DND-41 (cell line): ENCODE data around the gene ARVCF.

Experiments used
- ATAC-seq: fragments of 200-7000 bp; cut with Tn5 transposase; 3 replicates; pipeline ENCODE4 v1.9.1; 2021; ENCODE audit warnings: low read depth; ENCODE audit not compliant: insufficient read depth
- DNase-seq: peaks from one replicate; pipeline ENCODE4 v3.0.0-alpha.2; 2020
- H2AFZ ChIP-seq: 2 replicates; pipeline ENCODE4 v1.6.0; 2012; ENCODE audit warnings: low read depth, low read length
- H3K27ac ChIP-seq: 2 replicates; pipeline ENCODE4 v1.5.1; 2012; ENCODE audit warnings: low read length, inconsistent platforms
- H3K27me3 ChIP-seq: fragments of 200-600 bp; sonication (generic); 2 replicates; pipeline ENCODE4 v1.6.0; 2012; ENCODE audit warnings: low read length, mild to moderate bottlenecking, inconsistent platforms; ENCODE audit not compliant: insufficient read depth, poor library complexity
- H3K36me3 ChIP-seq: 2 replicates; pipeline ENCODE4 v1.5.1; 2012; ENCODE audit warnings: low read length, inconsistent platforms; ENCODE audit not compliant: insufficient read depth
- H3K4me1 ChIP-seq: 2 replicates; pipeline ENCODE4 v1.5.1; 2012; ENCODE audit warnings: mild to moderate bottlenecking, low read length; ENCODE audit not compliant: insufficient read depth
- H3K4me2 ChIP-seq: 2 replicates; pipeline ENCODE4 v1.6.0; 2012; ENCODE audit warnings: mild to moderate bottlenecking, moderate library complexity, low read length, inconsistent platforms; ENCODE audit not compliant: insufficient read depth
- H3K4me3 ChIP-seq, 2 experiments: fragments of 200-600 bp in 1 of 2; shearing (Covaris generic) in 1 of 2; 2 replicates each; pipeline ENCODE4 v1.5.1; 2012 to 2016; ENCODE audit warnings: inconsistent platforms in 2 of 2, low read length in 2 of 2, mild to moderate bottlenecking in 2 of 2, low read depth in 1 of 2, moderate library complexity in 1 of 2
- H3K79me2 ChIP-seq: 2 replicates; pipeline ENCODE4 v1.6.0; 2012; ENCODE audit warnings: low read length, inconsistent platforms; ENCODE audit not compliant: insufficient read depth
- H3K9ac ChIP-seq: 2 replicates; pipeline ENCODE4 v1.6.0; 2012; ENCODE audit warnings: low read depth, mild to moderate bottlenecking, inconsistent platforms, low read length, moderate library complexity
- H3K9me3 ChIP-seq: 2 replicates; pipeline ENCODE4 v1.5.1; 2012; ENCODE audit warnings: low read length, moderate library complexity, mild to moderate bottlenecking, inconsistent platforms; ENCODE audit not compliant: insufficient read depth, severe bottlenecking
- H4K20me1 ChIP-seq: 2 replicates; pipeline ENCODE4 v1.6.0; 2012; ENCODE audit warnings: low read length; ENCODE audit not compliant: insufficient read depth
- CTCF ChIP-seq: IDR thresholded peaks from 2 replicates; pipeline ENCODE4 v1.5.1; 2012; ENCODE audit warnings: borderline replicate concordance, low read length, moderate library complexity, mild to moderate bottlenecking; ENCODE audit not compliant: poor library complexity, severe bottlenecking; ENCODE audit errors: extremely low read depth
- EZH2 ChIP-seq: IDR thresholded peaks from 3 replicates; pipeline ENCODE4 v1.6.1; 2012; ENCODE audit warnings: borderline replicate concordance, low read depth, mild to moderate bottlenecking, moderate library complexity, low read length, inconsistent platforms; ENCODE audit not compliant: severe bottlenecking

ARVCF gene

DNA sequence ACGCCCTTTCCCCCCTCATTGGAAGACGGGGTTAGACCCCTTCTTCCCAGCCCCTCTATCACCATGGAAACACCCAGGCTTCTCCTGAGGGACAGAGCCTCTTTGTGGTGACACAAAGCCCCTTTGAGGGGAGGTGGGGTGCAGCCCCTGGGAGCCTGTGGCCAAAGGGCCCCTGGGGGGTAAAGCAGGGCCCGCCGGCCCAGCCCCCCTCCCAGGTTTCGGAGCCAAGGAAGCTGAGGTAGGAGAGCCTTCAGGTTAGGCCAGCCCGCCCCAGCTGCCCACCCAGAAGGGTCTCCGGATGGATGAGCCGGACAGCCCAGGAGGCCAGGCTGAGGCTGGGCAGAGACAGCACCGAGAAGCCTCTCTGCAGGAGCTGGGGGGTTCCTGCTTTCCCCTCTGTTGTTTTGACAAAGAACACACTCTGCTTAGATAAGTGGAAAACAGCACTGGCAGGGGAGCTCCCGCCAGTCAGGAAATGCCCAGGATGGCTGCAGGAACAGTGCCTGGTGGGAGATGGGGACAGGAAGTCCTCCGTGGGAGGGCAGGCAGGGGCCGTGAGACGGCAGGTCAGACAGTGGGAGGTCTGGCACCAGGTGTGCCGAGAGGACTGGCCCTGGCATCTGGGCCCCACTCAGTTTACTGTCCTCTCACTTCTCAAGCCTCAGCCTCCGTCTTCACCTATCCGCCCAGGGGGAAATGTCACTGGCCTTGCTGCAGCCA is 18.2 kb downstream of the ARVCF start:
- Histone ChIP-seq H3K79me2 (no peaks in the 10 kb centered on the region), H2AFZ (no peak overlapping the region), H3K4me1 (no peaks in the 10 kb centered on the region), H3K27me3 (no peaks in the 10 kb centered on the region), H3K36me3 (no peaks in the 10 kb centered on the region), H3K4me2 (no peak overlapping the region), H3K9me3 (peaks cover 1% of the 10 kb centered on the region), H3K9ac (no peak overlapping the region), H3K27ac (no peak overlapping the region), H3K4me3 (no peak overlapping the region), H4K20me1 (peaks cover 18% of the 10 kb centered on the region; the same call in 1 of the 2 replicates)
- ATAC-seq = no peak
- no peak for DNase-seq
- TF ChIP-seq CTCF (no peak), EZH2 (no peak)

DNA sequence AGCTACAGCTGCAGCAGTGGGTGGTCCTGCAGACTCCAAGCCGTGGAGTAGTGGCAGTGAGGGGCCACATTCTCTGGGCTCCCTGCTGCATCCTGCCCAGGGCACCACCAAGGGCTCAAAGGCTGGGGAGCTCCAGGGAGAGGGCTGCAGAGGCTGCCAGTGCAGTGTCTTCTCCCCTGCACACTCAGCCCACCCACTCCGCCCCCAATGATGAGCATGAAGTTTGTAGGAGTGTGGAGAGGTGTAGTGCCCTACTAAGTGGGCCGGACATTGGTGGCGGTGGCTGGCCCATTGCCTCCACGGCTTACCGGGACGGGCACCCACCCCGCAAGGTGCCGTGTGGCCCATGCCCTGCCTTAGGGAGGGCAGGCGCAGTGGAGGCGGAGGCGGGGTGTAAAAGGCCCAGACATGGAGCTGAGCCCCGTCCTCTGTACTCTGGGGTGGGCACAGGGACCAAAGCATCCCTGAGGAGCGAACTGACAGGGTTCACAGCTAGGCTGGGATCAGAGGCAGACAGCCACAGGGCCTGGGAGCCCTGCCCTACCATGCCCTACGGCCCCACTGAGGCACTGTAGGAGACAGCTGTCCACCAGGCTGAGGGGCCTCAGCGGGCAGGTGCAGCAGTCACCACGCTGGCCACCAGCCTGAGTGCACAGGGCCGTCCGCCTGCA is 18.9 kb downstream of the ARVCF start:
- TF ChIP-seq EZH2 (no peak), CTCF (no peak)
- Histone ChIP-seq H3K36me3 (no peaks in the 10 kb centered on the region), H3K9ac (no peak overlapping the region), H2AFZ (no peak overlapping the region), H3K27ac (no peak overlapping the region), H3K79me2 (no peaks in the 10 kb centered on the region), H3K4me3 (no peak overlapping the region), H3K4me1 (no peaks in the 10 kb centered on the region), H3K9me3 (no peaks in the 10 kb centered on the region), H4K20me1 (peaks cover 18% of the 10 kb centered on the region; the same call in 1 of the 2 replicates), H3K4me2 (no peak overlapping the region), H3K27me3 (no peaks in the 10 kb centered on the region)
- DNase-seq (no peak), ATAC-seq (no peak)

- Histone ChIP-seq H3K4me1 (no peaks in the 10 kb centered on the region), H3K9ac (no peak overlapping the region), H3K27ac (no peak overlapping the region), H3K9me3 (no peaks in the 10 kb centered on the region), H3K36me3 (no peaks in the 10 kb centered on the region), H3K4me2 (no peak overlapping the region), H3K79me2 (no peaks in the 10 kb centered on the region), H2AFZ (no peak overlapping the region), H3K4me3 (no peak overlapping the region), H4K20me1 (peaks cover 18% of the 10 kb centered on the region; the same call in 1 of the 2 replicates), H3K27me3 (no peaks in the 10 kb centered on the region)
- TF ChIP-seq EZH2 (no peak), CTCF (no peak)
- DNase-seq (no peak), ATAC-seq (no peak)
These were observed 19.8 kb downstream of the ARVCF start for GRCh38 chr22:19996694-19997384.
